ENCODE results near the gene LPAR4. TPM values are rescaled to one million over a fixed set of nuclear protein-coding genes. Genes with fewer than 3 reads are reported as not detected.

Gene LPAR4
- total RNA-seq, 1 experiment from 2014 or later: not detected

- Histone ChIP-seq H3K9me2 (ENCODE audit: insufficient read depth) (no peaks in the 10 kb centered on the region), H3K27ac (ENCODE audit: low read depth, low read length) (no peak overlapping the region), H3K27me3 (ENCODE audit: insufficient read depth, low read length) (no peaks in the 10 kb centered on the region), H4K20me1 (ENCODE audit: insufficient read depth) (no peaks in the 10 kb centered on the region), H2AFZ (ENCODE audit: low read depth, low read length, poor library complexity, severe bottlenecking) (no peak overlapping the region), H3K36me3 (ENCODE audit: control insufficient read depth in 1 of 2, insufficient read depth in 2 of 2, low read length in 2 of 2) (no peaks in the 10 kb centered on the region), H3K4me1 (ENCODE audit: control insufficient read depth in 1 of 2, insufficient read depth in 2 of 2, low read length in 2 of 2) (no peaks in the 10 kb centered on the region), H3K9me3 (ENCODE audit: control insufficient read depth in 1 of 2, insufficient read depth in 1 of 2, low read depth in 1 of 2, low read length in 2 of 2) (no peaks in the 10 kb centered on the region), H3K79me2 (ENCODE audit: insufficient read depth, low read length) (no peaks in the 10 kb centered on the region), H3K4me3 (replicated peaks in 1 of 2; ENCODE audit: low read depth in 1 of 2, low read length in 2 of 2) (no peak overlapping the region), H3K4me2 (ENCODE audit: low read length) (no peak overlapping the region), H3K9ac (ENCODE audit: low read length) (no peak overlapping the region)
- TF ChIP-seq EZH2 (IDR thresholded peaks at IDR 0.05): no peak
- TF ChIP-seq ZBTB33 (IDR thresholded peaks at IDR 0.05; ENCODE audit: extremely low read depth, insufficient replicate concordance, low read length): no peak
- TF ChIP-seq FOSL1 (IDR thresholded peaks at IDR 0.05; ENCODE audit: low read depth): no peak
- TF ChIP-seq SIN3A (IDR thresholded peaks at IDR 0.05; ENCODE audit: low read depth): no peak
- TF ChIP-seq SRF (IDR thresholded peaks at IDR 0.05; ENCODE audit: low read depth): no peak
- TF ChIP-seq YY1 (IDR thresholded peaks at IDR 0.05; ENCODE audit: extremely low read depth, insufficient replicate concordance, low read depth, low read length): no peak
- no peak for TF ChIP-seq EZH2phosphoT487 (IDR thresholded peaks at IDR 0.05; ENCODE audit: borderline replicate concordance)
- TF ChIP-seq ZNF274 (IDR thresholded peaks at IDR 0.05; ENCODE audit: low read depth, low read length): no peak
- TF ChIP-seq REST (IDR thresholded peaks at IDR 0.05; ENCODE audit: low read depth): no peak
- no peak for TF ChIP-seq RAD21 (IDR thresholded peaks at IDR 0.05; ENCODE audit: low read depth)
- TF ChIP-seq MAX (IDR thresholded peaks at IDR 0.05): no peak
- DNase-seq (ENCODE audit: low read depth, low spot score) (no peak), ATAC-seq (no peak)
- POLR2A ChIA-PET: no interaction called here
- RAD21 ChIA-PET (ENCODE audit: low non-redundant PET in 1 of 2, low total read pairs in 2 of 2, uncharacterized antibody in 2 of 2, unreplicated experiment in 2 of 2): no interaction called here
- BruUV-seq (replicated peaks): no TSS peak
- intact Hi-C loops (cut with micrococcal nuclease): no loop called here
- CTCF ChIA-PET: no interaction called here
These were observed 37.3 kb upstream of the LPAR4 start for GRCh38 chrX:78710171-78710570.
